ENCODE measurements around the gene CHDH.

Gene CHDH

DNA sequence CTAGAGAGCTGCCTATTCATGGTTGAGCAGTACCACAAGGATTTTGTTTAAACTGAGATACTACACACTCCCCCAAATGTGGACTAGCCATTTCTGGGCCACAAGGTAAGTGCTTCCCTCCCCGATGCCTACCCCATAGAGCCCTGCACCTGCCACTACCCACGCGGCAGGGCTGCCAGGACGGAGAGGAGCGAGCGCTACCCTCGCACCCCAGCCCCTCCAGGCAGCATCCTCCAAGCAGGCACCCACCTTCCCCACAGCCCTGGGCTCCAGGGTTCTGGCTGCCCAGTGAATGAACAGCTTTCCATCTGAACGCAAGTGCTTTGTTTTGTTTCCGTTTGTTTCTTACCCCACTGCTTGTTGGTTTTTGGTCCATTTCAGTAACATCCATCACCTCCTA lies 59.2 kb downstream of the CHDH start:
- H3K9me3 ChIP-seq (ENCODE audit: insufficient read depth, low read length): no peaks in the 10 kb centered on the region
- no peaks in the 10 kb centered on the region for H3K9me2 ChIP-seq (replicated peaks; ENCODE audit: insufficient read depth, low read length)
- no peak overlapping the region for H3K27ac ChIP-seq (ENCODE audit: low read depth, low read length)
- no peak for TF ChIP-seq EZH2phosphoT487 (conservative IDR thresholded peaks at IDR 0.05; ENCODE audit: low read length)
- TF ChIP-seq, protein P1, sequence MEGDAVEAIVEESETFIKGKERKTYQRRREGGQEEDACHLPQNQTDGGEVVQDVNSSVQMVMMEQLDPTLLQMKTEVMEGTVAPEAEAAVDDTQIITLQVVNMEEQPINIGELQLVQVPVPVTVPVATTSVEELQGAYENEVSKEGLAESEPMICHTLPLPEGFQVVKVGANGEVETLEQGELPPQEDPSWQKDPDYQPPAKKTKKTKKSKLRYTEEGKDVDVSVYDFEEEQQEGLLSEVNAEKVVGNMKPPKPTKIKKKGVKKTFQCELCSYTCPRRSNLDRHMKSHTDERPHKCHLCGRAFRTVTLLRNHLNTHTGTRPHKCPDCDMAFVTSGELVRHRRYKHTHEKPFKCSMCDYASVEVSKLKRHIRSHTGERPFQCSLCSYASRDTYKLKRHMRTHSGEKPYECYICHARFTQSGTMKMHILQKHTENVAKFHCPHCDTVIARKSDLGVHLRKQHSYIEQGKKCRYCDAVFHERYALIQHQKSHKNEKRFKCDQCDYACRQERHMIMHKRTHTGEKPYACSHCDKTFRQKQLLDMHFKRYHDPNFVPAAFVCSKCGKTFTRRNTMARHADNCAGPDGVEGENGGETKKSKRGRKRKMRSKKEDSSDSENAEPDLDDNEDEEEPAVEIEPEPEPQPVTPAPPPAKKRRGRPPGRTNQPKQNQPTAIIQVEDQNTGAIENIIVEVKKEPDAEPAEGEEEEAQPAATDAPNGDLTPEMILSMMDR (IDR thresholded peaks at IDR 0.05; ENCODE audit: insufficient read depth, low read length, poor library complexity, severe bottlenecking): no peak
- H2AFZ ChIP-seq (ENCODE audit: low read depth, low read length, severe bottlenecking): no peak overlapping the region
- H3K4me3 ChIP-seq (ENCODE audit: insufficient read depth, low read length, poor library complexity, severe bottlenecking): no peak overlapping the region
- no peak overlapping the region for H3K9ac ChIP-seq (ENCODE audit: low read length)
- H3K4me2 ChIP-seq (ENCODE audit: low read depth, low read length, poor library complexity, severe bottlenecking): no peak overlapping the region
- H3K27me3 ChIP-seq (ENCODE audit: low read length): no peaks in the 10 kb centered on the region
- no peaks in the 10 kb centered on the region for H3K36me3 ChIP-seq (ENCODE audit: low read length)
- no peaks in the 10 kb centered on the region for H4K20me1 ChIP-seq (ENCODE audit: low read depth, low read length)
- no peaks in the 10 kb centered on the region for H3K79me2 ChIP-seq (ENCODE audit: insufficient read depth, low read length)
- H3F3A ChIP-seq (ENCODE audit: insufficient read depth): no peaks in the 10 kb centered on the region

DNA sequence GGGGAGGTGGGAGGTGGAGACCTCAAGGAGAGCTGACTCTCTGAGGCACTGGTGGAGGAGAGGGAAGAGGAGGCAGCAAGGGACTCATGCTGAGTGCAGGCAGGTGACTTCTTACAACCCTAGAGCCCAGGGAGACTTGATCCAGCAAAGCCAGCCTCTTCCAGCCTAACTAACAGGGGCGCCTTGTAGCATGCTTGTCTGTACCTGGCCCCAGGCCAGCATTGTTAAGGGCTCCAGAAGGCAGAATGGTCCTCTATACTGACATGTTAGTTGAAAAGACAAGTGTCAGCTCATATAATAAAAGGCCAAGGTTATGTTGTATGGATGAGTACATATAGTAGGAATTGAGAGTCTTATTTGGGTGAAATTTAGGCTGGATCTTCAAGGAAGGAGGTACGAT lies 65.4 kb downstream of the CHDH start:
- no peaks in the 10 kb centered on the region for H3F3A ChIP-seq (ENCODE audit: insufficient read depth)
- no peak overlapping the region for H2AFZ ChIP-seq (ENCODE audit: low read depth, low read length, severe bottlenecking)
- no peaks in the 10 kb centered on the region for H4K20me1 ChIP-seq (ENCODE audit: low read depth, low read length)
- H3K9me2 ChIP-seq (replicated peaks; ENCODE audit: insufficient read depth, low read length): no peaks in the 10 kb centered on the region
- no peaks in the 10 kb centered on the region for H3K79me2 ChIP-seq (ENCODE audit: insufficient read depth, low read length)
- H3K9ac ChIP-seq (ENCODE audit: low read length): no peak overlapping the region
- H3K36me3 ChIP-seq (ENCODE audit: low read length): no peaks in the 10 kb centered on the region
- H3K9me3 ChIP-seq (ENCODE audit: insufficient read depth, low read length): no peaks in the 10 kb centered on the region
- no peaks in the 10 kb centered on the region for H3K27me3 ChIP-seq (ENCODE audit: low read length)
- no peak overlapping the region for H3K4me3 ChIP-seq (ENCODE audit: insufficient read depth, low read length, poor library complexity, severe bottlenecking)
- H3K27ac ChIP-seq (ENCODE audit: low read depth, low read length): no peak overlapping the region
- no peak for TF ChIP-seq EZH2phosphoT487 (conservative IDR thresholded peaks at IDR 0.05; ENCODE audit: low read length)
- TF ChIP-seq, protein P1 (IDR thresholded peaks at IDR 0.05; ENCODE audit: insufficient read depth, low read length, poor library complexity, severe bottlenecking): no peak
- H3K4me2 ChIP-seq (ENCODE audit: low read depth, low read length, poor library complexity, severe bottlenecking): no peak overlapping the region

DNA sequence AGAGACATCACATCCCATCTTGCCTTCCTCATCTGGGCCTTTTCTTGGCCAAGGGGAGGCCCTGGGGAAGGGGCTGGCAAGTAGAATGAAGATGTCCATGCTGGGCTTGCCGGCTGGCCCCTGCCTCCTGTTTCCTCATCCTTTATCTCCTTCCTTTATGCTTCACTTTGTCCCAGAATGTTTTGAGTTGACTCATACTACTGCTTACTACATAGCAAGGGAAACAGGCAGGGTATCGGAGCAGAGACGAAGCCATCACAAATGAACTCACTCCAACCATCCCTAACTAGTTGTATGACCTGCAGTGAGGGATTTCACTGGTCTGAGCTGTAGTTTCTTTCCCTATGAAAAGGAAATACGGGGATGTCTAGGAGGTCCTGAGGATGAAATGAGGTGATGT lies 66.0 kb downstream of the CHDH start:
- H3F3A ChIP-seq (ENCODE audit: insufficient read depth): no peaks in the 10 kb centered on the region
- TF ChIP-seq EZH2phosphoT487 (conservative IDR thresholded peaks at IDR 0.05; ENCODE audit: low read length): no peak
- TF ChIP-seq, protein P1 (IDR thresholded peaks at IDR 0.05; ENCODE audit: insufficient read depth, low read length, poor library complexity, severe bottlenecking): no peak

More for the DNA sequence above, 66.0 kb downstream of the CHDH start:
- Histone ChIP-seq H3K9me3 (ENCODE audit: insufficient read depth, low read length) (no peaks in the 10 kb centered on the region), H3K36me3 (ENCODE audit: low read length) (no peaks in the 10 kb centered on the region), H3K9me2 (replicated peaks; ENCODE audit: insufficient read depth, low read length) (no peaks in the 10 kb centered on the region), H3K4me2 (ENCODE audit: low read depth, low read length, poor library complexity, severe bottlenecking) (no peak overlapping the region), H3K27ac (ENCODE audit: low read depth, low read length) (no peak overlapping the region), H2AFZ (ENCODE audit: low read depth, low read length, severe bottlenecking) (no peak overlapping the region), H3K27me3 (ENCODE audit: low read length) (no peaks in the 10 kb centered on the region), H4K20me1 (ENCODE audit: low read depth, low read length) (no peaks in the 10 kb centered on the region), H3K4me3 (ENCODE audit: insufficient read depth, low read length, poor library complexity, severe bottlenecking) (no peak overlapping the region), H3K9ac (ENCODE audit: low read length) (no peak overlapping the region), H3K79me2 (ENCODE audit: insufficient read depth, low read length) (no peaks in the 10 kb centered on the region)
